ENCODE results near the gene UBE2G1. TPM values are rescaled to one million over a fixed set of nuclear protein-coding genes. Genes with fewer than 3 reads are reported as not detected.

UBE2G1 gene
- total and polyA plus RNA-seq, 4 donors, result 19.9 to 25.3 (median 21.3) TPM

DNA sequence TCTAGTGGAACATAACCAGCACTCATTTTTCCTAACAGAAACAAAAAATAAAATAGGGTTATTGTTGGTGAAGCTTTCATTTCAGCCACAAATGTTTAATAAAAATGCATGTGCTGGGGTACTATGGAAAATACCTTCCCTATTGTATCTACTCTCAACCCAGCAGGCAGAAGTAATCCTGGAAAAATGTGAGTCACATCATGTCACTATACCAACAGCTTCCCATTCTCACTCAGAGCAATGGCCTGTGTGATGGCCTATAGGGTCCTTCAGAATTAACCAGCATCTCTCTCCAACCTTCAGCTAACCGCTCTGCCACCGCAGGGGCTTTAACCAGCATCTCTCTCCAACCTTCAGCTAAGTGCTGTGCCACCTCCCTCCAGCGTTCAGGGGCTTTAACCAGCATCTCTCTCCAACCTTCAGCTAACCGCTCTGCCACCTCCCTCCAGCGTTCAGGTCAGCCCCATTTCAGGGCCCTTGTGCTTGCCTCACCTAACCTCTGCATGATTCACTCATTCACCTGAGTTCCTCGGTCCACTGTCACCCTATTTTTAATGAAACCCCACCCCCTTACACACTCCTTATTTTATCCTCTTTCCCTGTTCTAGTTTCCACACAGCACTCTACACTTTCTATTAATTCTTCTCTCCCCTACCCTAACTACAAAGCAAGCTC lies 34.0 kb downstream of the UBE2G1 start:
- Histone ChIP-seq H3K9ac (ENCODE audit: low read depth in 1 of 2, low read length in 2 of 2) (no peak overlapping the region), H3K36me3 (ENCODE audit: control insufficient read depth in 4 of 4, insufficient read depth in 3 of 4, low read depth in 1 of 4, low read length in 3 of 4) (no peaks in the 10 kb centered on the region), H3K4me3 (ENCODE audit: low read depth in 1 of 3, low read length in 3 of 3) (no peak overlapping the region), H3K27ac (ENCODE audit: low read depth in 1 of 2, low read length in 2 of 2) (no peak overlapping the region), H3K4me1 (ENCODE audit: control insufficient read depth in 4 of 4, insufficient read depth in 4 of 4, low read length in 3 of 4) (peaks cover 0 to 2% (median 0%) of the 10 kb centered on the region in 4 donors), H3K27me3 (ENCODE audit: control insufficient read depth in 4 of 4, insufficient read depth in 4 of 4, low read length in 3 of 4) (no peaks in the 10 kb centered on the region), H3K9me3 (ENCODE audit: control insufficient read depth in 4 of 4, low read length in 3 of 4) (no peaks in the 10 kb centered on the region)
- WGBS, result 83% methylated on average over 6 of the region's 6 CpGs
- no peak for DNase-seq (ENCODE audit: low spot score)
- TF ChIP-seq, protein P1, sequence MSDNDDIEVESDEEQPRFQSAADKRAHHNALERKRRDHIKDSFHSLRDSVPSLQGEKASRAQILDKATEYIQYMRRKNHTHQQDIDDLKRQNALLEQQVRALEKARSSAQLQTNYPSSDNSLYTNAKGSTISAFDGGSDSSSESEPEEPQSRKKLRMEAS (IDR thresholded peaks at IDR 0.05), result no peak
- TF ChIP-seq, protein P2, sequence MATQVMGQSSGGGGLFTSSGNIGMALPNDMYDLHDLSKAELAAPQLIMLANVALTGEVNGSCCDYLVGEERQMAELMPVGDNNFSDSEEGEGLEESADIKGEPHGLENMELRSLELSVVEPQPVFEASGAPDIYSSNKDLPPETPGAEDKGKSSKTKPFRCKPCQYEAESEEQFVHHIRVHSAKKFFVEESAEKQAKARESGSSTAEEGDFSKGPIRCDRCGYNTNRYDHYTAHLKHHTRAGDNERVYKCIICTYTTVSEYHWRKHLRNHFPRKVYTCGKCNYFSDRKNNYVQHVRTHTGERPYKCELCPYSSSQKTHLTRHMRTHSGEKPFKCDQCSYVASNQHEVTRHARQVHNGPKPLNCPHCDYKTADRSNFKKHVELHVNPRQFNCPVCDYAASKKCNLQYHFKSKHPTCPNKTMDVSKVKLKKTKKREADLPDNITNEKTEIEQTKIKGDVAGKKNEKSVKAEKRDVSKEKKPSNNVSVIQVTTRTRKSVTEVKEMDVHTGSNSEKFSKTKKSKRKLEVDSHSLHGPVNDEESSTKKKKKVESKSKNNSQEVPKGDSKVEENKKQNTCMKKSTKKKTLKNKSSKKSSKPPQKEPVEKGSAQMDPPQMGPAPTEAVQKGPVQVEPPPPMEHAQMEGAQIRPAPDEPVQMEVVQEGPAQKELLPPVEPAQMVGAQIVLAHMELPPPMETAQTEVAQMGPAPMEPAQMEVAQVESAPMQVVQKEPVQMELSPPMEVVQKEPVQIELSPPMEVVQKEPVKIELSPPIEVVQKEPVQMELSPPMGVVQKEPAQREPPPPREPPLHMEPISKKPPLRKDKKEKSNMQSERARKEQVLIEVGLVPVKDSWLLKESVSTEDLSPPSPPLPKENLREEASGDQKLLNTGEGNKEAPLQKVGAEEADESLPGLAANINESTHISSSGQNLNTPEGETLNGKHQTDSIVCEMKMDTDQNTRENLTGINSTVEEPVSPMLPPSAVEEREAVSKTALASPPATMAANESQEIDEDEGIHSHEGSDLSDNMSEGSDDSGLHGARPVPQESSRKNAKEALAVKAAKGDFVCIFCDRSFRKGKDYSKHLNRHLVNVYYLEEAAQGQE (IDR thresholded peaks at IDR 0.05), result no peak
- TF ChIP-seq NR2F2 (IDR thresholded peaks at IDR 0.05) (no peak), FOXA2 (IDR thresholded peaks at IDR 0.05) (no peak)

DNA sequence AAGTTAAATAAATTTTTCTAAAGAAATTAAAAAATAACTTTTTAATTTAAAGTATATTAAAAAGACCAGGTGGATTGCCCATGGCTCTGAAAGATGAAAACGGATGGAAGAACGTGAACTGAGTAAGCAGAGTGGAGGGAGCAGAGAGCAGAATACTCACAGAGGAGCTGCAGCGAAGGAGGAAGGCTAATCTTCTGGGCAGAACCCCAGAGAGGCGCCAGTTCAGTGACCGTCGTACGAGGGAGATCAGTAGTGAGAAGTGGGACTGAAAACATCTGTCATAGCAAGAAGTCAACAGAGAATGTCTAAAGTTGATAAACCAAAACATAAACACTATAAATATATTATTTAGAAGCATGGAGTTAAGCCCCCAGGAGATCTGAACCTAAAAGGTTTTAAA lies 34.9 kb downstream of the UBE2G1 start:
- Histone ChIP-seq H3K9ac (ENCODE audit: low read depth in 1 of 2, low read length in 2 of 2) (no peak overlapping the region), H3K36me3 (ENCODE audit: control insufficient read depth in 4 of 4, insufficient read depth in 3 of 4, low read depth in 1 of 4, low read length in 3 of 4) (no peaks in the 10 kb centered on the region), H3K4me1 (ENCODE audit: control insufficient read depth in 4 of 4, insufficient read depth in 4 of 4, low read length in 3 of 4) (no peaks in the 10 kb centered on the region), H3K4me3 (ENCODE audit: low read depth in 1 of 3, low read length in 3 of 3) (no peak overlapping the region), H3K27me3 (ENCODE audit: control insufficient read depth in 4 of 4, insufficient read depth in 4 of 4, low read length in 3 of 4) (no peaks in the 10 kb centered on the region), H3K9me3 (ENCODE audit: control insufficient read depth in 4 of 4, low read length in 3 of 4) (no peaks in the 10 kb centered on the region), H3K27ac (ENCODE audit: low read depth in 1 of 2, low read length in 2 of 2) (no peak overlapping the region)
- no peak for DNase-seq (ENCODE audit: low spot score)
- 81% methylated on average over 7 of the region's 7 CpGs for WGBS
- no peak for TF ChIP-seq GABPA (IDR thresholded peaks at IDR 0.05 in 1 of 2, conservative IDR thresholded peaks at IDR 0.05 in 1 of 2)
- no peak for TF ChIP-seq HNF4G (IDR thresholded peaks at IDR 0.05)
- no peak for TF ChIP-seq TAF1 (conservative IDR thresholded peaks at IDR 0.05)
- TF ChIP-seq, protein P3, sequence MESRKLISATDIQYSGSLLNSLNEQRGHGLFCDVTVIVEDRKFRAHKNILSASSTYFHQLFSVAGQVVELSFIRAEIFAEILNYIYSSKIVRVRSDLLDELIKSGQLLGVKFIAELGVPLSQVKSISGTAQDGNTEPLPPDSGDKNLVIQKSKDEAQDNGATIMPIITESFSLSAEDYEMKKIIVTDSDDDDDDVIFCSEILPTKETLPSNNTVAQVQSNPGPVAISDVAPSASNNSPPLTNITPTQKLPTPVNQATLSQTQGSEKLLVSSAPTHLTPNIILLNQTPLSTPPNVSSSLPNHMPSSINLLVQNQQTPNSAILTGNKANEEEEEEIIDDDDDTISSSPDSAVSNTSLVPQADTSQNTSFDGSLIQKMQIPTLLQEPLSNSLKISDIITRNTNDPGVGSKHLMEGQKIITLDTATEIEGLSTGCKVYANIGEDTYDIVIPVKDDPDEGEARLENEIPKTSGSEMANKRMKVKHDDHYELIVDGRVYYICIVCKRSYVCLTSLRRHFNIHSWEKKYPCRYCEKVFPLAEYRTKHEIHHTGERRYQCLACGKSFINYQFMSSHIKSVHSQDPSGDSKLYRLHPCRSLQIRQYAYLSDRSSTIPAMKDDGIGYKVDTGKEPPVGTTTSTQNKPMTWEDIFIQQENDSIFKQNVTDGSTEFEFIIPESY (IDR thresholded peaks at IDR 0.05), result no peak
- TF ChIP-seq HNF4A (conservative IDR thresholded peaks at IDR 0.05), result no peak
- no peak for TF ChIP-seq RAD21 (IDR thresholded peaks at IDR 0.05)

DNA sequence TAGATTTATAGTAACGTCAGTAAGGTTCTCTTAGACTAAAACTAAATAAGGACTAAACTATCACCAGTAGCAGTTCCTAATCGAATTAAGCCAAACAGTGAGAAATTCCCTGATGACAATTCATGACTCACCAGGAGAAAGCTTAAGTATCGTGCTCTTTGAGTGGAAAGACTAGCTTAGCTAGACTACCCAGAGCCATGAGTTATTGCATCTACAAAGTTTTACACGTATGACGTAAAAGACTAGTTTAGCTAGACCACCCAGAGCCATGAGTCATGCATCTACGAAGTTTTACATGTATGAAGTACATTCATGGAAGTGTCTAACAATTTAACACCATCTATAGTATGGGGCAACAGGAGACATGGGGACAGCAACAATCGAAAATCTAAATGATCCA lies 36.6 kb downstream of the UBE2G1 start:
- H3K9me3 ChIP-seq (ENCODE audit: control insufficient read depth in 4 of 4, low read length in 3 of 4), result peaks cover 0 to 2% (median 0%) of the 10 kb centered on the region in 4 donors
- no peak overlapping the region for H3K9ac ChIP-seq (ENCODE audit: low read depth in 1 of 2, low read length in 2 of 2)
- H3K27me3 ChIP-seq (ENCODE audit: control insufficient read depth in 4 of 4, insufficient read depth in 4 of 4, low read length in 3 of 4), result no peaks in the 10 kb centered on the region
- no peak overlapping the region for H3K27ac ChIP-seq (ENCODE audit: low read depth in 1 of 2, low read length in 2 of 2)
- H3K4me3 ChIP-seq (ENCODE audit: low read depth in 1 of 3, low read length in 3 of 3), result no peak overlapping the region
- H3K4me1 ChIP-seq (ENCODE audit: control insufficient read depth in 4 of 4, insufficient read depth in 4 of 4, low read length in 3 of 4), result no peaks in the 10 kb centered on the region
- H3K36me3 ChIP-seq (ENCODE audit: control insufficient read depth in 4 of 4, insufficient read depth in 3 of 4, low read depth in 1 of 4, low read length in 3 of 4), result no peaks in the 10 kb centered on the region
- 85% methylated on average over 7 of the region's 7 CpGs for WGBS
- no peak for DNase-seq (ENCODE audit: low spot score)
- TF ChIP-seq HNF4G (IDR thresholded peaks at IDR 0.05) (no peak), FOXA1 (IDR thresholded peaks at IDR 0.05) (no peak), SP1 (IDR thresholded peaks at IDR 0.05) (no peak), HNF4A (conservative IDR thresholded peaks at IDR 0.05) (no peak), JUND (IDR thresholded peaks at IDR 0.05) (no peak), TAF1 (conservative IDR thresholded peaks at IDR 0.05) (no peak), RXRA (IDR thresholded peaks at IDR 0.05) (no peak), YY1 (IDR thresholded peaks at IDR 0.05) (no peak), FOXA2 (IDR thresholded peaks at IDR 0.05) (no peak)
- TF ChIP-seq, protein P2 (IDR thresholded peaks at IDR 0.05), result no peak
- TF ChIP-seq, protein P4, sequence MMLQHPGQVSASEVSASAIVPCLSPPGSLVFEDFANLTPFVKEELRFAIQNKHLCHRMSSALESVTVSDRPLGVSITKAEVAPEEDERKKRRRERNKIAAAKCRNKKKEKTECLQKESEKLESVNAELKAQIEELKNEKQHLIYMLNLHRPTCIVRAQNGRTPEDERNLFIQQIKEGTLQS (IDR thresholded peaks at IDR 0.05), result no peak
- TF ChIP-seq, protein P3 (IDR thresholded peaks at IDR 0.05), result no peak

Measured in liver (tissue), 9 donors.